ENCODE results near the gene CCDC87. TPM values are rescaled to one million over a fixed set of nuclear protein-coding genes. Genes with fewer than 3 reads are reported as not detected.
"Not testable (repeated sequence)": the region's sequence is repeated elsewhere in the genome, so short reads cannot be mapped to it uniquely, and the experiment has no call there.

CCDC87 gene
- total RNA-seq, 1 donor from 2014 or later: 0.20 TPM

GRCh38 chr11:66617155-66617834 lies 24.4 kb upstream of the CCDC87 start:
- no peak for DNase-seq (ENCODE audit: low read depth, low spot score)

- peak; percentile 98 for DNase-seq (ENCODE audit: low read depth, low spot score)
These were observed 23.7 kb upstream of the CCDC87 start, which contains the start of gene RBM14 for GRCh38 chr11:66616379-66617154. RBM14 (plus strand) TSS chr11:66616630; CDS start chr11:66616721, 91 bp downstream.

DNA sequence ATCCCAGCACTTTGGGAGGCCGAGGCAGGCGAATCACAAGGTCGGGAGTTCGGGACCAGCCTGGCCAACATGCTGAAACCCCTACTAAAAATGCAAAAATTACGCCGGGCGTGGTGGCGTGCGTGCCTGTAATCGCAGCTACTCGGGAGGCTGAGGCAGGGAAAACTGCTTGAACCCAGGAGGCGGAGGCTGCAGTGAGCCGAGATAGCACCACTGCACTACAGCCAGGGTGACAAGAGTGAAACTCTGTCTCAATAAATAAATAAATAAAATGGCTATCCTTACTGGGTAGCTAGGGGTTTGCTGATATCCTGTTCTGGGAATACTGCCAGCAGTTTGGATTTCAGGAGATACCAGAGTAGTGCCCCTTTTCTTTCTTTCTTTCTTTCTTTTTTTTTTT lies 21.2 kb upstream of the CCDC87 start:
- DNase-seq (ENCODE audit: low read depth, low spot score): no peak

DNA sequence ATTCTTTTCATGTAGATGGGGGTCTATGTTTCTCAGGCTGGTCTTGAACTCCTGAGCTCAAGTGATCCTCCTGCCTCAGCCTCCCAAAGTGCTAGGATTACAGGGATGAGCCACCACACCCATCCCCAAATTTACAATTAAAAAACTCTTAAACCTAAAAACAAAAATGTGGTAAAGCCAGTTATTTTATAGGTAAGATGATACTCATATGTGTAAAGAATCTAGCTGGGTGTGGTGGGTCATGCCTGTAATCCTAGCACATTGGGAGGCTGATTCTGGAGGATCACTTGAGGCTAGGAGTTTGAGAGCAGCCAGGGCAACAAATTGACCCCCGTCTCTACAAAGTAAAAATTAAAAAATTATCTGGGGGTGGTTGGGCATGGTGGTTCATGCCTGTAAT lies 19.6 kb upstream of the CCDC87 start:
- no peak for DNase-seq (ENCODE audit: low read depth, low spot score)

- DNase-seq (ENCODE audit: low read depth, low spot score): no peak
These were observed 17.1 kb upstream of the CCDC87 start for GRCh38 chr11:66609721-66610617.

DNA sequence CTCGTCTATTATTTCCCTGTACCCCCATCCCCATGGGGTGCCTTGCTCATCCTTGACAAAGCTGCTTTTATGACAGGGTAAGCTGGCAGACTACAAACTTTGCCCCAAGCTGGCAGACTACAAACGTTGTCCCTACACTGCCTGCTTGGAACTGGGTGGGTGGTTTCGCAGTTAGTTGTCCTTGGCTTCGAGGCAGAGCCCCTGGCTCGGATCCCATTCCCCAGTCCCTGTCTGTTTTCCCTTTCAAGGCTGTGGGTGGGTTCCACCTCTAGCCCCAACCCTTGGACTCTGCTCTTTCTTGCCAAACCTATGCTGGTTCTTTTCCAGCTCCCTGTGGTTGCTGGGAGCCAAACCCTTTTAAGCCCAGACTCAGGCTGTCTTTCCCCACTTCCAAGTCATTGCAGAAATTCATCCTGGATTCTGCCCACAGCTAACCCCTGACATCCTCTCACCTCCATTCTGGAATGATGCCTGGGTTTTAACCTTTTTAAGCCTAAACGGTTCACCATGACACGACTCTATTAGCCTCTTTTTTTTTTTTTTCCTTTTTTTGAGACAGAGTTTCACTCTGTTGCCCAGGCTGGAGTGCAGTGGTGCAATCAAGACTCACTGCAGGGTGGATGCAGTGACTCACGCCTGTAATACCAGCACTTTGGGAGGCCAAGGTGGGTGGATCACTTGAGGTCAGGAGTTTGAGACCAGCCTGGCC lies 14.4 kb upstream of the CCDC87 start:
- DNase-seq (ENCODE audit: low read depth, low spot score): no peak

DNA sequence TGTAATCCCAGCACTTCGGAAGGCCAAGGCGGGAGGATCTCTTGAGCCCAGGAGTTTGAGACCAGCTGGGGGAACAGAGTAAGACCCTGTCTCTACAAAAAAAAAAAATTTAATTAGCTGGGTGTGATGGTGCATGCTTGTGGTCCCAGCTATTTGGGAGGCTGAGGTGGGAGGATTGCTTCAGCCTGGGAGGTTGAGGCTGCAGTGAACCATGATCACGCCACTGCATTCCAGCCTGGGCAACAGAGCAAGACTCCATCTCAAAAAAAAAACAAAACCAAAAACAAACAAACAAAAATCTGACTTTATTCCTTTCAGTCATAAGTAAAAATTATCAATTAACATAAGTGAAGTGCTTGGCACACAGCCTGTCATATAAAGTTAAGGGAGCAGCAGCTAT lies 13.7 kb upstream of the CCDC87 start:
- DNase-seq (ENCODE audit: low read depth, low spot score): not testable (repeated sequence)

GRCh38 chr11:66604155-66604554 lies 11.3 kb upstream of the CCDC87 start:
- DNase-seq (ENCODE audit: low read depth, low spot score): no peak

GRCh38 chr11:66603072-66603471 lies 10.2 kb upstream of the CCDC87 start:
- no peak for DNase-seq (ENCODE audit: low read depth, low spot score)

DNA sequence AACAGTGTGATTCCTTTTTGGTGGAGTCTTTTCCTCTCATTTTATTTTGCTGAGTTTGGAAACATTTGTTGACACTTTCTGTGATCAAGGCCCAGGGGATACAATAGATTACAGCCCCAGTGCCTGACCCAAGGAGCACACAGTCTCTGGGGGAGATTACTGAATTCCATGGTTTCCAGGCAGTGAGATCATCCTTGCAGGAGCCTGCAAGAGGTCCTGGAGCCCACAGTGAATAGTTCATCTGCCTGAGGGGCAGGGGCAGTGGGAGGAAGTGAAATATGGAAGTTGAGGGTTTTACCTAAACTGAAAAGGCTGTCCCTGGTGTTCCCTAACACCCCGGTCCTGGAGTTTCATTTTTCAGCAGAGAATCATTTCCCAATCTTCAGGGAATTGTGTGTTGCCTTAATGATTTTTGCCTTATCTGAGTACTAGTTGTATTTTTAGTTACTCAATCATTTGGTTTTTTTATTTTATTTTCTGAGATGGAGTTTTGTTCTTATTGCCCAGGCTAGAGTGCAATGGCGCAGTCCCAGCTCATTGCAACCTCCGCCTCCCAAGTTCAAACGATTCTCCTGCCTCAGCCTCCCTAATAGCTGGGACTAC lies 7.9 kb upstream of the CCDC87 start:
- DNase-seq (ENCODE audit: low read depth, low spot score): no peak

DNA sequence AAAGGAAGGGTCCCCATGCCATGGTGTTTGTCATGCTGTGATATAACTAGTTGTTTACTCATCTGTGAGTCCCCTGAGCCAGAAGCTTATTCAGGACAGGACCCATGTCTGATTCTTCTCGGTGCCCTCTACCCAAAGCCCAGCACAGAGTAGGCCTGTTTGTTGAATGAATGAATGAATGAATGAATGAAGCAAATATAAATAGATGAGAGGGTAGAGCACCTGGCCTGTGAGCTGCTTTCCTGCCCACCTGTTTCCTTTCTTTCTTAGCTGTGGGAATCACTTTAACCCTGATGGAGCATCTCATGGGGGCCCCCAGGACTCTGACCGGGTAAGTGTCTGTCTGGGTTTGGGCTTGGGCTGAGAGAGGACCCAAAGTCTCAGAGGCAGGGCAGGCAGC lies 7.4 kb upstream of the CCDC87 start:
- DNase-seq (ENCODE audit: low read depth, low spot score): no peak

DNA sequence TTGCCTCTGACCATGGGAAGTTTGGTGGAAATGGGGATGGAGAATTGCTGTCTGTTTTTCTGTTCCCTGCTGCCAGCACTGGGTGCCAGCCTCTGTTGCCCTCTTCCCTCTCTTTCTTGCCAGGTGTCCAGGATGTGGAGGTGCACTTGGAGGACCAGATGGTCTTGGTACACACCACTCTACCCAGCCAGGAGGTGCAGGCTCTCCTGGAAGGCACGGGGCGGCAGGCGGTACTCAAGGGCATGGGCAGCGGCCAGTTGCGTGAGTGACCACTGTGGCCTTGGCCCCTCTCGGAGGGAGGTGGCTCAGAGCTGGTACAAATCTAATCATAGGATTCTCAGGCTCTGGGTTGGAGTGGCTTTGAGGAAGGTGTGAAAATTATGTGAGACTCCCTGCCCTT lies 6.1 kb upstream of the CCDC87 start:
- DNase-seq (ENCODE audit: low read depth, low spot score): no peak

DNA sequence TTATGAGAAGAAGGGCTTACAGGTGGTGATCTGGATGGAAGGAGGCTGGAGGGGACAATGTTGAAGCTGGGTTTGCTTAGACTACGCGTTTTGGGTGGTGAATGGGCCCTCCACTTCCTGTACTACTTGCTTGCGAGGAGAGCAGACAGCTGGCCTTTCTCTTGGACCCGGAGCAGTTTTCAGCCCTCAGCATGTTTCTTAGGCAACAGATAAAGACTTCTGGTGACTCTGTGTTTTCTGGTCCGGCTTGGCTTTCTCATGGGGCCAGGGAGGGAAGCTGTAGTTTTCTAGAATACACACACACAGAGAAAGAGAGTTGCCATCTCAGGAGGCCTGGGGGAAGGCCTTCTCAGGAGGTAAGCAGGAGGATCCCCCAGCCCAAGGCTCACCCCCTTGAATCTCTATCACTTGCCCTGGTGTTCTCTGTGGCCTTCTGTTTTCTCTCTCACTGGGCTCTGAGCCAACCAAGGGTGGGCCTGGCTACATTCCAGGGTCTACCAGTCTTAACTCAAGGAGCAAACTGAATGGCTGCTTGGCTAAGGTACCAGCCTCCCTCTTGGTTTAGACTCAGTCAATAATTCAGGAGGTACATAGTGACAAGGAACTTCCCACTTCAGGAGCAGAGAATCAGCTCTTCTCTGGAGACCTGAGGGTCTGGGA lies 2.5 kb upstream of the CCDC87 start:
- no peak for DNase-seq (ENCODE audit: low read depth, low spot score)

DNA sequence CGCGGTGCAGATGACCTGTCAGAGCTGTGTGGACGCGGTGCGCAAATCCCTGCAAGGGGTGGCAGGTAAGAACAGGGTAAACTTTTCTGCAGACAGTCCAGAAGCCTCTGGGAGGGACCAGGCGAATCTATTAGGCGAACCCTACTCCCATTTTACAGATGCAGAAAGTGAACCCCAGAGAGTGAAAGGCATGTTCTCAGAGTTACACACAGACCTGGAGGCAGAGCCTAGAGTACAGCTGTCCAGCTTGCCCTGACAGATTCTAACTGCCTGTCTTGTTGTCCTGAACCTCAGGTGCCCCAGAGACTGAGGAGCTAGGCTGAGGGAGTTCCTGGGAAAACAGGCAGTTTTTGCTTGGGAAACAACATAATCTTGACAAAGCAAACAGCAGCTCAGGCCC lies 787 bp upstream of the CCDC87 start:
- no peak for DNase-seq (ENCODE audit: low read depth, low spot score)

- DNase-seq (ENCODE audit: low read depth, low spot score): no peak
These were observed 406 bp upstream of the CCDC87 start for GRCh38 chr11:66593303-66593635.

DNA sequence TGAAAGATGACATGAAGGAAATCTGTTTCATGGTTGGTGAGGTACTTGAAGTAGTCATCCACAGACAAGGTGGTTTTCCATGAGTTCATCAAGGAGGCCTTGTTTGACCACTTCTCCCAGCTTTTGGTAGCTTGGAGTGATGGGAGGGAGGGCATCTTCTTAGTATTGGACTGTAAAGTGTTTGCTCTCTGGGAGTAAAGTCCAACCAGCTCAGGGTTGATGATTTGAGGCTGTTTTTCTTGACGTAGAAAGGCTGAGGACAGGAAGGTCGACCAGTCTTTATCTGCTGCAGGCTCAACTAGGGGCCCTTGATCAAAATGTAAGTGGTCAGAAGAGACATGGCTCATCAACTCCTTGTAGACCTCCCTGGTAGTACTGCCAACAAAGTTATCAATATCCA lies 1.7 kb downstream of the CCDC87 start:
- DNase-seq (ENCODE audit: low read depth, low spot score): no peak

DNA sequence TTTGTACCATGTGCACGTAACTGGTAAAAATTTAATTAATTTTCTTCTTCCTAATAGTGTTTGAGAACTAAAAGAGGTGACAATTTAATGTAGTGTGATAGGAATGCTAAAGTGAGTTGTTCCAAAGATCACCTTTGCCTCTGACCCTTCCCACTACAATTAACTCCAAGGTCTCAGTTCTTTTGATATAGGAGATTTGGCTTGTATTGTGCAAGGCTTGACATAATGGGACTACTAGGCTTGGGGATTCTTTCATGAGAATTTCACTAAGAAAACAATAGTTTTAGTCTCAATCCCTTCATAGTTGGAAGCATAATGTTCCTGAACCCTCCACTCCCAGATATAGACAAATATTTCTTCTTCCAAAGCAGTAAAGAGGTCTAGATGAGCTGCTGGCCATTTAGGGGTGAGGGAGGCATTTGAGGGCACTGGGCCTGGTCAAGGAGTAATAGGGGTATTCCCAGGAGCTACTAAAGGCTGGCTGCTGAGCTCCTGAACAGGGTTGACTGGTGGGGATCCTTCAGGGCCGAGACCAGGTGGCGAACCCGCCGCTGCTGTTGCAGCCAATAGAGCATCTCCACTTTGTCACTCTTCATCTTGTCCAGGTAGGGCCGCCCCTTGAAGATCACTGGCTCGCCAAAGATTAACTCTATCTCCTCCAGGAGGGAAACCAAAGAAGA lies 2.7 kb downstream of the CCDC87 start:
- DNase-seq (ENCODE audit: low read depth, low spot score): no peak

DNA sequence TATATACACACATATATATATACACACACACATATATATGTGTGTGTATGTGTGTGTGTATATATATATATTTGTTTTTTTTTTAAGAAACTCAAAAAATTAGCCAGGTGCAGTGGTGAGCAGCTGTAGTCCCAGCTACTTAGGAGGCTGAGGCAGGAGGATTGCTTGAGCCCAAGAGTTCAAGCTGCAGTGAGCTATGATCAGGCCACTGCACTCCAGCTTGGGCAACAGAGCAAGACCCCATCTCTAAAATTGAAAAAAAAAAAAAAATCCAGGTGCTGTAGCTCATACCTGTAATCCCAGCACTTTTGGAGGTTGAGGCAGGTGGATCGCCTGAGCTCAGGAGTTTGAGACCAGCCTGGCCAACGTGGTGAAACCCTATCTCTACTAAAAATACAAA lies 3.5 kb downstream of the CCDC87 start:
- DNase-seq (ENCODE audit: low read depth, low spot score): not testable (repeated sequence)

- no peak for DNase-seq (ENCODE audit: low read depth, low spot score)
These were observed 6.7 kb downstream of the CCDC87 start for GRCh38 chr11:66586136-66586535.

DNA sequence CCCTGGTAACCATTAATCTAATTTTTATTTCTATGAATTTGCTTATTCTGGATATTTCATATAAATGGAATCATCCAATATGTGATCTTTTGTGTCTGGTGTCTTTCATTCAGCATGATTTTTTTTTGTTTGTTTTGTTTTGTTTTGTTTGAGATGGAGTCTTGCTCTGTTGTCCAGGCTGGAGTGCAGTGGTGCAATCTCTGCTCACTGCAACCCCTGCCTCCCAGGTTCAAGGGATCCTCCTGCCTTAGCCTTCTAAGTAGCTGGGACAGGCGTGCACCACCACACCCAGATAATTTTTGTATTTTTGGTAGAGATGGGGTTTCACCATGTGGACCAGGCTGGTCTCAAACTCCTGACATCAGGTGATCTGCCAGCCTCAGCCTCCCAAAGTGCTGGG lies 7.4 kb downstream of the CCDC87 start:
- DNase-seq (ENCODE audit: low read depth, low spot score): not testable (repeated sequence)

Data from pulmonary artery endothelial cell (primary cell).